Pancreas (tissue), 10 donors: Measurements from ENCODE around the gene KRT86. TPM values are rescaled to one million over a fixed set of nuclear protein-coding genes. Genes with fewer than 3 reads are reported as not detected.

Experiments
- ATAC-seq, 4 donors: fragments of 200-7000 bp; cut with Tn5 transposase; one replicate each; pipeline versions ENCODE4 v1.8.0 to v1.9.1; 2020; ENCODE audit warnings: mild to moderate bottlenecking in 4 of 4, moderate library complexity in 4 of 4
- DNase-seq, 6 donors: peaks; one replicate each; pipeline ENCODE4 v3.0.0-alpha.2; 2020
- FAIRE-seq: peaks from 2 replicates; lab custom pipeline; 2012; peaks lifted over from hg19 to GRCh38; lab: Jason Lieb, UNC
- H3K27ac ChIP-seq, 4 donors: fragments of 200-600 bp; sonication (generic); 1 replicate in 3 of 4; 2 replicates in 1 of 4; pipeline versions ENCODE4 v1.5.0 to v1.8.0; 2020
- H3K27me3 ChIP-seq, 4 donors: fragments of 200-600 bp; one replicate each; pipeline ENCODE4 v1.8.0; 2021
- H3K36me3 ChIP-seq, 3 donors: fragments of 200-600 bp; sonication (generic) in 1 of 3; one replicate each; pipeline versions ENCODE4 v1.5.0 to v1.8.0; 2020 to 2021
- H3K4me1 ChIP-seq, 3 donors: fragments of 200-600 bp; one replicate each; pipeline ENCODE4 v1.8.0; 2021
- H3K4me3 ChIP-seq, 4 donors: fragments of 200-600 bp; sonication (generic) in 2 of 4; one replicate each; pipeline versions ENCODE4 v1.5.0 to v1.8.0; 2020 to 2021
- H3K9me3 ChIP-seq, 4 donors: fragments of 200-600 bp; one replicate each; pipeline ENCODE4 v1.8.0; 2021
- WGBS, 2 donors: extraction: QIAGEN DNeasy Blood & Tissue Kit; methylation state at CpG; one replicate each; pipeline ENCODE4 v1.1.7; 2013; 5-methylcytosine and 5-hydroxymethylcytosine counted together
- intact Hi-C, 3 donors: fragments of 100-400 bp; cut with DNase I; formaldehyde crosslinking; loops; one replicate each; pipeline versions ENCODE4 v1.11.1 to v1.14.2; 2022
- polyA plus RNA-seq, 2 donors: library from polyadenylated mRNA; stranded (reverse); fragments of 200-250 nt; gene quantifications; one replicate each; pipeline ENCODE4 v1.2.3, GENCODE V29; 2013
- total RNA-seq, 6 donors: library from RNA; stranded (reverse); fragmentation: NEBNext Ultra II Directional in 4 of 6; extraction: Animal tissue kit (Norgen Biotek cat#: 25700) in 4 of 6; gene quantifications; one replicate each; pipeline versions ENCODE4 v1.2.1 to v1.2.4, GENCODE V29; 2021 to 2023
- TF ChIP-seq, protein P1 (sequence below), 4 donors: fragments of 200-600 bp; sonication (generic) in 3 of 4; IDR thresholded peaks; one replicate each; pipeline versions ENCODE4 v1.5.0 to v1.8.0; 2021; ENCODE audit warnings: antibody characterized with exemption in 4 of 4
- donor health status: healthy with polysubstance abuse.
- donor health status: DM: no; HTN: no; CAD: no; lungs with moderate emphysema.
- donor health status: DM: no; HTN: no; CAD: no.
- donor health status: control.
- donor health status: control.
- donor health status: Bipolar disorder and iron deficiency.
- donor health status: DM: yes; HTN: yes; CAD: no.
- donor health status: DM: no; HTN: no; CAD: no.
- donor health status: DM: no; HTN: no; CAD: no.
- donor health status: DM: yes; HTN: yes; CAD: no.

Gene KRT86
- total and polyA plus RNA-seq, 8 donors = 0.60 to 3.3 (median 1.8) TPM

DNA sequence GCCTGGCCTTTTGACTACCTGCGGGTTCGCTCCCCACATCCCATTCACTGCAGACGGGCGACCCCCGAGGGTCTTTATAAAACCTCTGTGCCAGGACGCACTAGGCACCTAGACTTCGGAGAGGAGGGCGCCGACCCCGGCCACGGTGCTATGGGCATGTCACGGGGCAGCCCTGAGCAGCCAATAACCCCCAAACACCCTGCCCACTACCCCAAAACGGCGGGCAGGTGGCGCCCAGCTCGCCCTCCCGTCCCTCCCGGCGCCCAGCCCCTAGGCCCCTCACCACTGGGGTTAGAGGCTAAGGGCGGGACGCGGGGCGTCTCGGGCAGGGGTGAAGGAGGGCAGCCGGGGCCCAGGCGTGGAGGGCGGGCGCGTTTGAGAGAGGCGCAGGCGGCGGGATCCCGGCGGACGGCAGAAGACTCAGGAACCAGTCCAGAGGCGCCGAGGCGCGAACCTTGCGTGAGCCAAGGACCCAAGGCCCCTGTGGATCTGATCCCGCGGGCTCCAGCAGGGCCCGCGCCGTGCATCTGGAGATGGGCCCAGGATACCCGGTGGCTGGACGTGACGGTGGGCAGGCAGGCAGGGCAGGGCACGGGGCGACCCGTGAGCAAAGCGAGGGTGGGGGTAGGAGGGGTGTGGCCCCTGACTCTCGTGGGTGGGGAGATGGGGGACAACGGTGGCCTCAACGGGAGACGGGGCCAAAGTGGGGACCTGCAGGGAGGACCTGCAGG lies 81.8 kb downstream of the KRT86 start:
- 90 to 91% methylated on average over 48 to 56 of the region's 56 CpGs for WGBS, 2 donors
- intact Hi-C loops = no loop called here
- no peaks in the 10 kb centered on the region for H3K27me3 ChIP-seq
- DNase-seq (no peak), FAIRE-seq (no peak), ATAC-seq (no peak)
- no peak overlapping the region for H3K4me3 ChIP-seq
- no peaks in the 10 kb centered on the region for H3K9me3 ChIP-seq
- H3K4me1 ChIP-seq = peaks cover 0 to 4% (median 0%) of the 10 kb centered on the region in 3 donors
- TF ChIP-seq, protein P1, sequence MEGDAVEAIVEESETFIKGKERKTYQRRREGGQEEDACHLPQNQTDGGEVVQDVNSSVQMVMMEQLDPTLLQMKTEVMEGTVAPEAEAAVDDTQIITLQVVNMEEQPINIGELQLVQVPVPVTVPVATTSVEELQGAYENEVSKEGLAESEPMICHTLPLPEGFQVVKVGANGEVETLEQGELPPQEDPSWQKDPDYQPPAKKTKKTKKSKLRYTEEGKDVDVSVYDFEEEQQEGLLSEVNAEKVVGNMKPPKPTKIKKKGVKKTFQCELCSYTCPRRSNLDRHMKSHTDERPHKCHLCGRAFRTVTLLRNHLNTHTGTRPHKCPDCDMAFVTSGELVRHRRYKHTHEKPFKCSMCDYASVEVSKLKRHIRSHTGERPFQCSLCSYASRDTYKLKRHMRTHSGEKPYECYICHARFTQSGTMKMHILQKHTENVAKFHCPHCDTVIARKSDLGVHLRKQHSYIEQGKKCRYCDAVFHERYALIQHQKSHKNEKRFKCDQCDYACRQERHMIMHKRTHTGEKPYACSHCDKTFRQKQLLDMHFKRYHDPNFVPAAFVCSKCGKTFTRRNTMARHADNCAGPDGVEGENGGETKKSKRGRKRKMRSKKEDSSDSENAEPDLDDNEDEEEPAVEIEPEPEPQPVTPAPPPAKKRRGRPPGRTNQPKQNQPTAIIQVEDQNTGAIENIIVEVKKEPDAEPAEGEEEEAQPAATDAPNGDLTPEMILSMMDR (IDR thresholded peaks at IDR 0.05) = no peak
- no peaks in the 10 kb centered on the region for H3K36me3 ChIP-seq
- no peak overlapping the region for H3K27ac ChIP-seq

DNA sequence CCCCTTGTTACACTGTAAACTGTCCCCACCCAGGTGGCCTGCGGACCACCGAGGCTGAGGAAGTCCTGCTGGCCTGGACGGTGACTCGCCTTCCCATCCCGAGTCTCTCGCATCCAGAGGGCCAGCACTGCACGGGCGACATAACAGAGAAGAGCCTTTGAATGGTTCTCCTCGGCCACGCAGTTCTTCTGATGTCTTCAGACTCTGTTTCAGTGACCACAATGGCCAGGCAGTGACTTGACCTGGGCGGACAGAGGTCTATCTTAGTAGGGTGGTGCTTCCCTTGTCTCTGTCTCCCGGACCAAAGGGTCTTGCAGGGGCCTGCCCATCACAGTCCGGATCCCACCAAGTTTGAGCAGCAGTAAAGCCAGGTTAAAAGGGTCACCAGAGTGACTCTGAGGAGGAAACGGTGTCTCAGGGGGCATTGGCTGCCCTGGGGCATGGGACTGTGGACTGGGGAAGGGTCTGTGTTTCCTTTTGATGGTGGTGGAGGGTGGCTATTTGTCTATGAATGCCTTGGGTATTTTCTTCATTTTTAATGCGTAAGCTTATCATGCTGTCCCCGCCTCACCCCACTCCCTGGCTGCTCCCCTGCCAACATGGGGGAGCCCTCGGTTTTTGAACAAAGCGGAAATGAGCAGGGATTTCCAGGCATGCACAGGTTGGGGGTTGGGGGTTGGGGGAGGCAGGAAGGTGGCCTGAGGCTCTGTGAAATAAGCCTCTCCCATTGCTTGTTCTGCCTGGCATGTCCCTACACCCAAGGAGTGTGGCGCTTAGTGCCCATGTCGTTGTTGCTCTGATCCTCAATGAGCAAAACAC lies 82.5 kb downstream of the KRT86 start:
- no peak for ATAC-seq
- H3K4me3 ChIP-seq = no peak overlapping the region
- no peak for DNase-seq
- H3K4me1 ChIP-seq = no peaks in the 10 kb centered on the region
- WGBS, 2 donors = 86 to 92% methylated on average over 20 of the region's 20 CpGs
- no peaks in the 10 kb centered on the region for H3K9me3 ChIP-seq
- H3K27me3 ChIP-seq = no peaks in the 10 kb centered on the region
- no peak for FAIRE-seq
- intact Hi-C loops = no loop called here
- no peaks in the 10 kb centered on the region for H3K36me3 ChIP-seq
- H3K27ac ChIP-seq = no peak overlapping the region
- TF ChIP-seq, protein P1 (IDR thresholded peaks at IDR 0.05) = no peak

Other genes starting within 250 kb of the KRT86 start
- gene NR4A1, start 223.2 kb upstream of the KRT86 start, total RNA-seq = 10 to 100 TPM; 11.7 to 55.2 (median 22.0) TPM
- gene NR4A1, start 223.2 kb upstream of the KRT86 start, polyA plus RNA-seq = 10 to 100 TPM; 76.4 to 85.4 TPM
- 10 to 100 TPM; 13.6 to 20.4 (median 18.7) TPM for gene ATG101, start 204.7 kb upstream of the KRT86 start, total RNA-seq
- 10 to 100 TPM; 23.0 to 31.7 TPM for gene ATG101, start 204.7 kb upstream of the KRT86 start, polyA plus RNA-seq
- under 1 TPM in 2 of 6 donors, not detected in 4; 0.09 to 0.20 TPM for gene SMIM41, start 194.9 kb upstream of the KRT86 start, total RNA-seq
- gene SMIM41, start 194.9 kb upstream of the KRT86 start, polyA plus RNA-seq = under 1 TPM in 1 of 2 donors, not detected in 1; 0.19 TPM
- 10 to 100 TPM in 3 of 6 donors, 1 to 10 TPM in 3; 4.8 to 18.3 (median 9.0) TPM for gene KRT80, start 82.6 kb upstream of the KRT86 start, total RNA-seq
- 1 to 10 TPM; 8.1 to 9.1 TPM for gene KRT80, start 82.6 kb upstream of the KRT86 start, polyA plus RNA-seq
- 100 to 1,000 TPM in 3 of 6 donors, 10 to 100 TPM in 3; 57.5 to 336 (median 90.6) TPM for gene KRT7, start 41.4 kb upstream of the KRT86 start, total RNA-seq
- gene KRT7, start 41.4 kb upstream of the KRT86 start, polyA plus RNA-seq = 100 to 1,000 TPM; 111 to 238 TPM
- gene KRT81, start 16.9 kb downstream of the KRT86 start, total RNA-seq = under 1 TPM in 2 of 6 donors, not detected in 4; 0.22 to 0.76 TPM
- under 1 TPM; 0.38 to 0.66 TPM for gene KRT81, start 16.9 kb downstream of the KRT86 start, polyA plus RNA-seq
- gene KRT83, start 46.8 kb downstream of the KRT86 start, total RNA-seq = not detected
- gene KRT83, start 46.8 kb downstream of the KRT86 start, polyA plus RNA-seq = not detected
- gene KRT85, start 92.8 kb downstream of the KRT86 start, total RNA-seq = not detected
- gene KRT85, start 92.8 kb downstream of the KRT86 start, polyA plus RNA-seq = not detected
- not detected for gene KRT84, start 111.0 kb downstream of the KRT86 start, total RNA-seq
- not detected for gene KRT84, start 111.0 kb downstream of the KRT86 start, polyA plus RNA-seq
- not detected for gene KRT82, start 131.7 kb downstream of the KRT86 start, total RNA-seq
- not detected for gene KRT82, start 131.7 kb downstream of the KRT86 start, polyA plus RNA-seq
- gene KRT75, start 159.7 kb downstream of the KRT86 start, total RNA-seq = not detected
- gene KRT75, start 159.7 kb downstream of the KRT86 start, polyA plus RNA-seq = not detected
- 1 to 10 TPM in 2 of 6 donors, under 1 TPM in 3, not detected in 1; 0.08 to 3.6 (median 0.20) TPM for gene KRT6B, start 177.5 kb downstream of the KRT86 start, total RNA-seq
- under 1 TPM in 1 of 2 donors, not detected in 1; 0.23 TPM for gene KRT6B, start 177.5 kb downstream of the KRT86 start, polyA plus RNA-seq
- not detected for gene KRT6C, start 199.2 kb downstream of the KRT86 start, total RNA-seq
- not detected for gene KRT6C, start 199.2 kb downstream of the KRT86 start, polyA plus RNA-seq
- gene KRT6A, start 218.6 kb downstream of the KRT86 start, total RNA-seq = 1 to 10 TPM in 1 of 6 donors, not detected in 5; 2.2 TPM
- gene KRT6A, start 218.6 kb downstream of the KRT86 start, polyA plus RNA-seq = under 1 TPM; 0.15 to 0.82 TPM
- 1 to 10 TPM in 4 of 6 donors, under 1 TPM in 2; 0.51 to 5.8 (median 1.9) TPM for gene KRT5, start 245.7 kb downstream of the KRT86 start, total RNA-seq
- gene KRT5, start 245.7 kb downstream of the KRT86 start, polyA plus RNA-seq = 1 to 10 TPM; 1.5 to 1.6 TPM